DND-41 (cell line): ENCODE data around the gene MAP2K3.

ENCODE experiments used
- EZH2 ChIP-seq: IDR thresholded peaks from 3 replicates; pipeline ENCODE4 v1.6.1; 2012; ENCODE audit warnings: borderline replicate concordance, low read depth, mild to moderate bottlenecking, moderate library complexity, low read length, inconsistent platforms; ENCODE audit not compliant: severe bottlenecking
- TF ChIP-seq, protein P1 (sequence below): IDR thresholded peaks from 2 replicates; pipeline ENCODE4 v1.5.1; 2012; ENCODE audit warnings: borderline replicate concordance, low read length, moderate library complexity, mild to moderate bottlenecking; ENCODE audit not compliant: poor library complexity, severe bottlenecking; ENCODE audit errors: extremely low read depth

DNA sequence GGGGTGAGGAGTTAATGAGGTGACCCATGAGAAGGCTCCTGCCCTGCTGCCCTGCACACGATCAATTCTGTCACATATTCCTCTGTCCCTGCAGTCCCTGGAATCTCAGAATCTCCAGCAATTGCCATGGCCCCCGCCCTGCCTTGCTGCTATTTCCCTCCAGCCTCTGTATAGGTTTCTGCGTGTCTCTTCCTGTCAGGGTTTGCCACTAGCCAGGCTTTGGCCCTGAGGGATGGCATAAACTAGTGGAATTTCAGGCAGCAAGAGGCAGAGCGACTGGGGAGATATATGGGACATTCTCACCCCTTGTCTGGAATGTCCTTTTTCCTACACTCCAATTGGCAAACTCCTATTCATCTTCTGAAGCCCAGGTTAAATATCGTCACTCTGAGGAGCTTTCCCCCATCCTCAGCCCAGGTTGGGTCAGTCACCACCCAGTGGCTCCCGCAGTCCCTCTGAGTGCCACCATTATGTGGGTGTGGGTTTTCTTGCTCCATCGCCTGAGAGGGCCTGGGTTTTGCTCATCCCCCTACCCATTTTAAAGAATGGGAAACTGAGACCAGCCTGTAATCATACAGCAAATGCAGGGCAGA, 15.8 kb upstream of the MAP2K3 start:
- TF ChIP-seq, protein P1, sequence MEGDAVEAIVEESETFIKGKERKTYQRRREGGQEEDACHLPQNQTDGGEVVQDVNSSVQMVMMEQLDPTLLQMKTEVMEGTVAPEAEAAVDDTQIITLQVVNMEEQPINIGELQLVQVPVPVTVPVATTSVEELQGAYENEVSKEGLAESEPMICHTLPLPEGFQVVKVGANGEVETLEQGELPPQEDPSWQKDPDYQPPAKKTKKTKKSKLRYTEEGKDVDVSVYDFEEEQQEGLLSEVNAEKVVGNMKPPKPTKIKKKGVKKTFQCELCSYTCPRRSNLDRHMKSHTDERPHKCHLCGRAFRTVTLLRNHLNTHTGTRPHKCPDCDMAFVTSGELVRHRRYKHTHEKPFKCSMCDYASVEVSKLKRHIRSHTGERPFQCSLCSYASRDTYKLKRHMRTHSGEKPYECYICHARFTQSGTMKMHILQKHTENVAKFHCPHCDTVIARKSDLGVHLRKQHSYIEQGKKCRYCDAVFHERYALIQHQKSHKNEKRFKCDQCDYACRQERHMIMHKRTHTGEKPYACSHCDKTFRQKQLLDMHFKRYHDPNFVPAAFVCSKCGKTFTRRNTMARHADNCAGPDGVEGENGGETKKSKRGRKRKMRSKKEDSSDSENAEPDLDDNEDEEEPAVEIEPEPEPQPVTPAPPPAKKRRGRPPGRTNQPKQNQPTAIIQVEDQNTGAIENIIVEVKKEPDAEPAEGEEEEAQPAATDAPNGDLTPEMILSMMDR: no peak
- no peak for TF ChIP-seq EZH2
